HuH-7 (cell line): Measurements from ENCODE around the gene SHC3.

Experiments used
- DNase-seq: peaks from one replicate; pipeline ENCODE4 v3.0.0; 2011; ENCODE audit warnings: low spot score

Gene SHC3

DNA sequence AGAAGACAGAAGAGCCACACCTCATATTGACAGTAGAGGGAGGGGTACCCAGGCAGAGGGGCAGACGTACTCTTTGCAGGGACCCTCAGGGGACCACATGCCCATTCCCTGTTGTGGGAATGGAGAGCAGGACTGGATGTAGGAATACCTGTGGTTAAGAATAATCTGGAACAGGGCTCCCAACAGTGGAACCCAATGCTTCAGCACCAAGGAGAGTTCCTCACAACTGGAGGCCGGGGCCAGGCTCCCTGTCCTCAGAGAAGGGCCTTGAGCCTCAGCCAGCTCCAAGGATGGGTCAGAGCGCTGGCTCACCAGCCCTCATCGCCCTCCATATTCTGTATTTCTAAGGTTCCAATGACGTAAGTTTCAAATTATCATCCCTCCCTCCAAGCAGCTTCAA lies 7.4 kb upstream of the SHC3 start:
- peak; percentile 38 for DNase-seq

DNA sequence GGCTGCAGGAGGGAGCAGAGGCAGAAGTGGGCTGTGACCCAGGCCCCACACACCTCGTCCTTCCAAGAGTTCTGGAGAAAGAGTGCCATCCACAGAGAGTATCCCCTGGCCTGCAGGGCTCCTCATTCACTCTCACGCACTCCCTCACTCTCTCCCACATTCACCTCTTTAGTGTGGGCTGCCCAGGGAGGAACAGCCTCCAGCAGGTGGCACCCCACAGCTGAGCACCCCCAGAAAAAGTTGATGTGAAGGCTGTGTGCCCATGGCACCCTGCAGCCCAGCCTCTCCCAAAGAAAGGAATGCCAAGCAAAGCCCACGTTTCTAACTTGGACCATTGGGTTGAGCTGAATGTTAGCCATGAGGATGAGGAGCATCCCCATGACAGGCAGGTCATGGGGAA lies 4.5 kb upstream of the SHC3 start:
- DNase-seq: no peak

DNA sequence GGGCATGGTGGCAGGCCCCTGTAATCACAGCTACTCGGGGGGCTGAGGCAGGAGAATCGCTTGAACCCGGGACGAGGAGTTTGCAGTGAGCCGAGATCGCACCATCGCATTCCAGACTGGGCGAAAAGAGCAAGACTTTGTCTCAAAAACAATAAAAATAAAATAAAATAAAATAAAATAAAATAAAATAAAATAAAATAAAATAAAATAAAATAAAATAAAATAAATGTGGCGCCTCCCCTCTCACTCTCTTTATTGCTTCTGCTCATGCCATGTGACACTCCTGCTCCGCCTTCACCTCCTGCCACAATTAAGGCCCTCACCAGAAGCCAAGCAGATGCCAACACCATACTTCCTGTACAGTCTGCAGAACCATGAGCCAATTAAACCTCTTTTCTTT lies 3.8 kb upstream of the SHC3 start:
- no peak for DNase-seq

DNA sequence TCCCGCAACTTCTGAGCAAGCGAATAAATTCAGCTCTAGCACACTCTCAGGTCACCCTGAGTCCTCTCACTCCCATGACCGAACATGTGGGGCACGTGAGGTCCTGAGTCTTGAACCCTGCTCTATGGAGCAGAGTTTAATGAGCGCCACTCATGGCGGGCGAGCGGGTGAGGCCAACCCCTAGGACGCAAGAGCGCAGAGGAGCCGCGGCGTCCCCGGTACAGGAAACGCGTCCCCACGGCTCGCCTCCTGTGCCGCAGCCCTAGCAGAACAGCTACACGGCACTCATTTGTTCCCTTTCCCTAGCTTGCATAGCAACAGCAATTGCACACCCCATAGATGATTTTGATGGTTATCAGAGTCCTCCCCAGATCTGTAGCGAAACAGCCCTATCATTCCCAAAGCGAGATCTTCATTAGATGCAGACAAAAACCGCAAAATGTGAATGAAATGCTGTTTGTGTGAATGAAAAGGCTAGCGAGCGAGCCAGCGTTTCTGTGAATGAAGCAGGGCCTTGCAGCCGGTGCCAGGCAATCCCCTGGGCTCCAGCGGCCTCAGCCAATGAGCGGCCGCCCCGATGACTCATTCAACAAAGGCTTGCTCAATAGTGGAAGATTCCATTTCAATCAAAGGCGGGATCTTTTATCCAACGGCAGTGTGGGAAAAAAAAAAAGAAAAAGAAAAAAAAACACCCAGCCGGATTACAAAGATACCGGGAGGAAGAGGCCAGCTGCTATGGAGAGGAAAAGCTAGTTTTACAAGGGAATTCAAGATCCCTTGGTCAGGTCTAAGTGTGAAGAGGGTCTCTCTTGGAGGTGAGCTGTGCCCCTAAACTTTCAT lies 1.5 kb upstream of the SHC3 start:
- DNase-seq: peak; percentile 76

GRCh38 chr9:89179540-89179894 lies 899 bp upstream of the SHC3 start:
- DNase-seq: no peak

DNA sequence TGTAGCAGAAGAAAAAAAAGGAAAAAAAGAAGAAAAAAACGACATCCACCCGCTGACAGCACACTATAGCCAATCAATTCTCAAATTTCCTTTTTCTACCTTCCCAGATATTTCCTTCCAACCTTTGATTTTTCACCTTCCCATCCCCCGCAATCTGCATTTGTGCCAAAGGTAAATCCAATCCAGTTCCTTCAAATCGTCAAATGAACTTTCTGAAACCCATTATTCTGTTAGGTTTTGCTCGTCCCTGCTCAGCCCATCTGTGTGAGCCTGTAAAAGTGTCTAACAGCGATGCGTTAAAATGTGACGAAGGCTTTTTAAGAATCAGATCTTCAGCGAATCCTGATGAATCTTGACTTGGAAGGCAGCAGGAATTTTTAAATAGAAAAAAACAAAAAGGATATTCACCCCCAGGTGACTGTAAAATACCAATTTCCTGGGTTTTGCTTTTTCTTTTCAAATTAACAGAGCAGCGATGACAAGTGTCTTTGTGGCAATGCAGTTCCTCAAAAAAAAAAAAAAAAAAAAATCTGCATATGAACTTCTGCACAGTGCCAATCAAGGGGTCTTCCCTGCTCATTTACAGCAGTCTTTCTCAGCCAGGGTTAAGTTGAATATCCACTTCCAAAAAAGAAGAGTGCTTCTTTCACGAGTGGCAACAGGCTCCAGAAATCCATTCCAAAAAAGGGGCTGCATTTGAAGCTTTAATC lies 367 bp upstream of the SHC3 start:
- no peak for DNase-seq

DNA sequence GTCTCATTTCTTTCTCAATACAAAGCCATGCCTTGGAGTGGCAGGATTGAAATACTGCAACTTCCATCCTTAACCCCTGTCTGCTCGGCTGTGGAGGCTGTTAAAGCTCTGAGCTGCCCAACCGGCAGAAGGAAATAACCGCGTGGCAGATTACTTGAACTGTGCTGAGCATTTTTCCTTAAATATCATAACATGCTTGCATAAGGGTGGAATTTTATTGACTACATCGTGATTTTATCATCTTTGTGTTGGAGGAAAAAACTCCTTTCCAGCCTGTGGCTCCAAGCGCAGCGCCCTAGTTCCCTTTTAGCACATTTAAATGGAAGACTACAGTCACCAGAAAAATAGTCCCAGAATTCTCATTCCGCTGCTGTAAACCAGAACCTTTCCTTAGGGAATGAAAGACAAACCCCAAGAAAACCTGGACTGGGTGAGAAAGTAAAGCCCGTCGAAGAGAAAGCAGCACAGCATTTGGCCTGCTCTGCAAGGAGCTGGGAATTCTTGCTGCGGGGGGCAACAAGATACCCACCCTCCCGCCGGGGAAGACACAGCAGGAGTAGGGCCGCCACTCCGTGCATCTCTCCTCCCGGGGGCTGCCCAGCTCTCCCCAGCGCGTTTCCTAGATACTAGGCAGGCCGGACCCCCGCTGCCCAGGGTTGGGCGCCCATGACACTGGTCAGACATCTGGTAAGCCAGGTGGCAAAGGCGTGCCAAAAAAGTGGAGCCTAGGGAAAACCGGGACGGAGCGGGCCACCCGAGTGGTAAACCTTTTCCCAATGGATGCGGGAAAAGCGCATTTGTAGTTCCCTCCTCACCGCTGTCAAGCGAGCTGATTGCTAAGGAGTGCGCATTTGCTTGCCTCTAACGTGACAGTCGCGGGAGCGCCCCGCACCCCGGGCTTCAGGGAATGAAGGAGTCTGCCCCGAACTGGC lies 1.3 kb downstream of the SHC3 start:
- DNase-seq: no peak

DNA sequence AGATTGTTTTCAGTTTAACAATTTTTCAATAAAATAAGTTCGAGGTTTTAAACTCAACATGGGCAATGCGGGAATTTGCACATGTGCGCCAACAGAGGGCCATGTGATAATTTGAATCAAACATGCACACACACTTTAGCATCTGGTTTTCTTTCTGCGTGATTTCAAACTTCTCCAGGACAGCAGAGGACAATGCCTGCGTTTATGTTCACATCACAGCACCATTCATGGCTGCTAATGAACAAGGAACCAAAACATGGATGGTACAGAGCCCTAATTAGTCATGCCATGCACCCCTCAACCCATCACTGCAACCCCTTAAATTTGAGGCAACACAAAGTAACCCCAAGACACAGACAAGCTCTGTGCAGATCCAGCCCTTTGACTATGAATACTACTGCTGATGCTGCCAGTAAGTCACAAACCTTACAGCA lies 2.8 kb downstream of the SHC3 start:
- no peak for DNase-seq

DNA sequence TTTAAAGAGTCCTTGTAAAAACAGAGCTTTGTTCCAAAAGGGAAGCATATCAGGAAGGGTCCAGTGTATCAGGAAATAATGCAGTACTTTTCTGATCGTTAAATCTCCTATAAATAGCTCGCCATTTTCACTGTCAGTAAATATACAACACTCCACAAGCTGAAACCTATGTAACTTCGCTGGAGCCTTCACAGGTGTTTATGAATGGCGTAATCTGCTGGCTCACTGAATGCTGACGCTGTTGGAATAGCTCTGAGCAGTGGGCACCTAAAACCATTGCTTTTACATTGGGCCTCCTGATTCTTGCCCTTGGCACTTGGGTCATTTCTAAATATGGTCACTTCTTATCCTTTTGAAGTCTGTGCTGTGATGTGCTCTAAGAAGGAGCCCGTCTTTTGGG lies 4.3 kb downstream of the SHC3 start:
- no peak for DNase-seq

GRCh38 chr9:89173072-89173471 lies 5.5 kb downstream of the SHC3 start:
- no peak for DNase-seq

GRCh38 chr9:89172398-89172797 lies 6.2 kb downstream of the SHC3 start:
- DNase-seq: no peak

- DNase-seq: no peak
Measured at GRCh38 chr9:89171693-89172092, 6.9 kb downstream of the SHC3 start.

GRCh38 chr9:89171231-89171630 lies 7.4 kb downstream of the SHC3 start:
- DNase-seq: no peak

DNA sequence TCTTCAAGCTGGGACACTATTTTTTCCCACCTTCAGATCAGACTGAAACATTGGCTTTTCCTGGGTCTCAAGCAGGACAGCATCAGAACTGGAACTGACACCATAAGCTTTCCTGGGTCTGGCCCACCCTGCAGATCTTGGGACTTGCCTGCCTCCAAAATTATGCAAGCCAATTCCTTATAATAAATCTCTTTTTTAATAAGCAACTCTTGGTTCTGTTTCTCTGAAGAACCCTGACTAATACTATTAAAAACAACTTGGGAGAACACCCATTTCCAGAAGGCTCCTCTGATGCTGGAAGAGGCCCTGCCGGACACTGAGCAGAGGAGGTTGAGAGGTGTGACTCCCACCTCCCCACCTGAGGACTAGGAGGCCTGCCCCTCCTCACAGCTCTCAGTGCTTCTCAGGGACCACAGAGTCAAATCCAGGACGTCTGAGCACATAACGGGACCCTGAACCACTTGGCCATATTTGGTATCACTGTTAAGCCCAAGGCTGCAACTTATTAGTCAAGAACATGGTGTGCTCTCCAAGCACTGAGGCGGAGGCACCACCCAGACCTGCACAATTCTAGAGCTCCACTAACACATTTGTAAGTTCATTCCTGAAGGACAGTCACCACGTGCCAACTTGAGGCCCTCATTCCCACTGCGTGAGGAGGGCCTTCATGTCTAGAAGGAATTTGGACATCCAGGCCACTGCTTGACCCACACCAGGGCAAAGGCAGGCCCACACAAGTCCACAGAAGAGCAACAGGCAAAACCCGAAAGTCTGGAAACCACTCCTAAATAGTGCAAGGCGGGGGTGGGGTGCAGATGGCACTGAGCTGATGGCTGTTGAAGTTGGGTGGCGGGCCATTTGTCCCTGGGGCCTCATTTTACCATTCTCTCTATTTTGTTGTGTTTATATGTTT lies 9.5 kb downstream of the SHC3 start:
- no peak for DNase-seq

GRCh38 chr9:89167788-89168187 lies 10.8 kb downstream of the SHC3 start:
- DNase-seq: no peak

DNA sequence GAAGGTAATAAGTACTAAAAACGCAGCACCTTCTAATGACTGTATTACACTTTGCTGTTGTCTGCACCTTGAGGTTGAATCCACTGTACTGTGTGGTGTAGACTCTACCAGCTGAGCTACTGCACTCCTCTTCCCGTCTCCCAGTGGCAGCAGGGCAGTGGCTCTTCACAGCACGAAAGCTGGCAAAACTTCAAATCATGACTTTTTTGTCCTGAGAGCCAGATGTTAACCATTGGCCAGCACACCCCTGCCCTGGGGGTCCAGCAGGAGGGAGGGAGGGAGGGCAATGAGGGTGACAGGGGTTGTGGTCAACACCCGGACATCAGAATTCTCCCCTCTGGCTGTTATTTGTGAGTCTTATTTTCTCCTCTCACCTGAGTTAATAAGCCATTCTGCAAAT lies 11.8 kb downstream of the SHC3 start:
- DNase-seq: no peak

DNA sequence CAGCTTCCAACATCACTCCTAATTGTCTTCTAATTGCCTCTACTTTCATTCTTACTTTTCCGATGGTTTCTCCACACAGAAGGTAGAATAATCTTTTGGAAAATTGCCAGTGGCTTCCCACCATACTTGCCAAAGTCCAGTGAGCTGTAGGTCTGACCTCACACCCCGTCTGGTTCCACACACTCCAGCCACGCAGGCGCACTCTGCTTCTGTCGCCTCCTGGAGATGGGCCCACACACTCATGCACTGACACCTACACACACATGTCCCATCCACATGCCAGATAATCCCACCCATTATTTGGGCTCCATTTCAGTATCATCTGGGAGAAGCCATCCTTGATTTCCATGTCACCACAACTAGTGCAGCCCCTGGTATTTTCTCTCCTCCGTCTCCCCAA lies 12.7 kb downstream of the SHC3 start:
- no peak for DNase-seq

DNA sequence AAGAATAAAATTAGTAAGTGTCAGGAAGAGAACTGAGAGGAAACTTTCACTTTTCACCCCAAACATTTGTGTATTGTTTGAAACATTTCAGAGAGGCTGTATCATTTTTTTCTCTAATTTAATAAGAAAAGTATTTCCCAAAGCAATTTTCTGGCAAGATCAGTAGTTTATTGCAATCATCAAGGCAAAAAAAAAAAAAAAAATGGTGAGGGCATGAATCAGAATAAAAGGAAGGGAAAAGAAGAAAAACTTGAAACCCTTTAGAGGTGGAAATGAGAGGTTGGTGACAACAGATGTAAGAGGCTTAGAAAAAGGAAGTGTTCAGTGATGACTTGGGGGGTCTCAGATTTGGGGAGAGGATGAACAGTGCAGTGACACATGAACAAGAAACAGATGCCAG lies 13.3 kb downstream of the SHC3 start:
- DNase-seq: no peak

DNA sequence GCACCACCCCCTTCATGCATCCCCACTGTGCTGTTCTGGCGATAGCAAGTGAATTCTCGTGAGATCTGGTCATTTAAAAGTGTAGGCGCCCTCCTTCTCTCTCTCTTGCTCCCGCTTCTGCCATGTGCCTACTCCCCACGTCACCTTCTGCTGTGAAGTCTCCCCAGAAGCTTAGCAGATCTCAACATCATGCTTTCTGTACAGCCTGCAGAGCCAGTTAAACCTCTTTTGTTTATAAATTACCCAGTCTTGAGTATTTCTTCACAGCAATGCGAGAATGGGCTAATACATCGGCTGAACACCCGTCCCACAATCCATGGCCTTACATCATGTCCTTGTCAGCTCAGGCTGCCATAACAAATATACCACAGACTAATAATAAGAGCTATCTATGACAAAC lies 17.4 kb downstream of the SHC3 start:
- no peak for DNase-seq

- DNase-seq: no peak
Measured at GRCh38 chr9:89160806-89161205, 17.8 kb downstream of the SHC3 start.

- DNase-seq: no peak
Measured at GRCh38 chr9:89154651-89155336, 23.8 kb downstream of the SHC3 start.
